ENCODE data around the gene MRTFA. TPM values are rescaled to one million over a fixed set of nuclear protein-coding genes. Genes with fewer than 3 reads are reported as not detected.
A peak's percentile ranks its signal among the peaks of the same experiment; 100 is the strongest.

MRTFA gene
- total and polyA plus RNA-seq, 2 of the 13 experiments (the other 11 are each of a cell fraction or from before 2014, with no cell fraction given), result 2.4 to 8.2 TPM

DNA sequence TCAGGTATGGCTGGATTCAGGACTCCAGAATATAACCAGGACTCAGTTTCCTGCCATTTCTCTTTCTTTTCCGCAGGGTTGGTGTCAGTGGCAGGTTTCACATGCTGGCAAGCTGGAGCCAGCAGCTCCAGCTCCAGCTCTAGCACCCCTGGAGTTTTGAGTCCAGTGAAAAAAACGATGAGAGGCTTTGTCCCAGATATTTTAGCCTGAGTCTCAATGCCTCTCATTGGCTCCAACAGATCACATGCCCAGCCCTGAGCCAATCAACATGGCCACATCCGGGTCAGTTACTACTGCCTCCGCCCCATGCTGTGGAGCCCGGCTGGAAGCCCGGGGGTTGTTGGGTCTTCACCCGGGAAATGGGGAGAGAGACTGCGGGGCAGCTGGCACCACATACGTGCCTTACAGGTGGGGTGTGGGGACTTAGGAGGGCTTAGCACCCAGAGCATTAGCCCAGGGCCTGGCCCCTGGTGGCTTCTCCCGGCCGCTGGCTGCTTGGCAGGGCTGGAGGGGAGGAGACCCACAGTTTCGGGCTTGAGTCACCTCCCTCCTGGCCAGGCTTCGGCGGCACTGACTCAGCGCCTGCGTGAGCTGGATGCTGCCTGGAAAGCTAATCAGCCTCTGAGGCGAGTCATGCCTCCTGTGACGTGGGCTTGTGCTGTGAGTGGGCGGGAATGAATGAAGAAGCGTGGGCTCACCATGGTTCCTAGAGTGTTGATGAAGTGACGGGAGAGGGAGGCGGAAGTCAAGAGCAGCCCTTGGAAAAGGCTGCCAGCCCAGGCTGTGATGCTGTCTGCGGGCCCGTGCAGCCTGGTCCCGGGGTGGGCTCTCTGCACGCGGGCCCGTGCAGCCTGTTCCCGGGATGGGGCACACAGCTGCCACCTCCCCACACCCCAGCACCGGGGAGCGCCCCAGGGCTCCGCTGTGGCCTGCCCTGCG lies 15.3 kb upstream of the MRTFA start (continued):
- TF ChIP-seq, protein P1, sequence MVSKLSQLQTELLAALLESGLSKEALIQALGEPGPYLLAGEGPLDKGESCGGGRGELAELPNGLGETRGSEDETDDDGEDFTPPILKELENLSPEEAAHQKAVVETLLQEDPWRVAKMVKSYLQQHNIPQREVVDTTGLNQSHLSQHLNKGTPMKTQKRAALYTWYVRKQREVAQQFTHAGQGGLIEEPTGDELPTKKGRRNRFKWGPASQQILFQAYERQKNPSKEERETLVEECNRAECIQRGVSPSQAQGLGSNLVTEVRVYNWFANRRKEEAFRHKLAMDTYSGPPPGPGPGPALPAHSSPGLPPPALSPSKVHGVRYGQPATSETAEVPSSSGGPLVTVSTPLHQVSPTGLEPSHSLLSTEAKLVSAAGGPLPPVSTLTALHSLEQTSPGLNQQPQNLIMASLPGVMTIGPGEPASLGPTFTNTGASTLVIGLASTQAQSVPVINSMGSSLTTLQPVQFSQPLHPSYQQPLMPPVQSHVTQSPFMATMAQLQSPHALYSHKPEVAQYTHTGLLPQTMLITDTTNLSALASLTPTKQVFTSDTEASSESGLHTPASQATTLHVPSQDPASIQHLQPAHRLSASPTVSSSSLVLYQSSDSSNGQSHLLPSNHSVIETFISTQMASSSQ (IDR thresholded peaks at IDR 0.05; ENCODE audit: low read depth), result no peak
- TF ChIP-seq, protein P1 (CRISPR knock-in tag; IDR thresholded peaks at IDR 0.05; ENCODE audit: borderline replicate concordance), result peak; percentile 51; the same call in 1 of the 2 replicates
- TF ChIP-seq, protein P2, sequence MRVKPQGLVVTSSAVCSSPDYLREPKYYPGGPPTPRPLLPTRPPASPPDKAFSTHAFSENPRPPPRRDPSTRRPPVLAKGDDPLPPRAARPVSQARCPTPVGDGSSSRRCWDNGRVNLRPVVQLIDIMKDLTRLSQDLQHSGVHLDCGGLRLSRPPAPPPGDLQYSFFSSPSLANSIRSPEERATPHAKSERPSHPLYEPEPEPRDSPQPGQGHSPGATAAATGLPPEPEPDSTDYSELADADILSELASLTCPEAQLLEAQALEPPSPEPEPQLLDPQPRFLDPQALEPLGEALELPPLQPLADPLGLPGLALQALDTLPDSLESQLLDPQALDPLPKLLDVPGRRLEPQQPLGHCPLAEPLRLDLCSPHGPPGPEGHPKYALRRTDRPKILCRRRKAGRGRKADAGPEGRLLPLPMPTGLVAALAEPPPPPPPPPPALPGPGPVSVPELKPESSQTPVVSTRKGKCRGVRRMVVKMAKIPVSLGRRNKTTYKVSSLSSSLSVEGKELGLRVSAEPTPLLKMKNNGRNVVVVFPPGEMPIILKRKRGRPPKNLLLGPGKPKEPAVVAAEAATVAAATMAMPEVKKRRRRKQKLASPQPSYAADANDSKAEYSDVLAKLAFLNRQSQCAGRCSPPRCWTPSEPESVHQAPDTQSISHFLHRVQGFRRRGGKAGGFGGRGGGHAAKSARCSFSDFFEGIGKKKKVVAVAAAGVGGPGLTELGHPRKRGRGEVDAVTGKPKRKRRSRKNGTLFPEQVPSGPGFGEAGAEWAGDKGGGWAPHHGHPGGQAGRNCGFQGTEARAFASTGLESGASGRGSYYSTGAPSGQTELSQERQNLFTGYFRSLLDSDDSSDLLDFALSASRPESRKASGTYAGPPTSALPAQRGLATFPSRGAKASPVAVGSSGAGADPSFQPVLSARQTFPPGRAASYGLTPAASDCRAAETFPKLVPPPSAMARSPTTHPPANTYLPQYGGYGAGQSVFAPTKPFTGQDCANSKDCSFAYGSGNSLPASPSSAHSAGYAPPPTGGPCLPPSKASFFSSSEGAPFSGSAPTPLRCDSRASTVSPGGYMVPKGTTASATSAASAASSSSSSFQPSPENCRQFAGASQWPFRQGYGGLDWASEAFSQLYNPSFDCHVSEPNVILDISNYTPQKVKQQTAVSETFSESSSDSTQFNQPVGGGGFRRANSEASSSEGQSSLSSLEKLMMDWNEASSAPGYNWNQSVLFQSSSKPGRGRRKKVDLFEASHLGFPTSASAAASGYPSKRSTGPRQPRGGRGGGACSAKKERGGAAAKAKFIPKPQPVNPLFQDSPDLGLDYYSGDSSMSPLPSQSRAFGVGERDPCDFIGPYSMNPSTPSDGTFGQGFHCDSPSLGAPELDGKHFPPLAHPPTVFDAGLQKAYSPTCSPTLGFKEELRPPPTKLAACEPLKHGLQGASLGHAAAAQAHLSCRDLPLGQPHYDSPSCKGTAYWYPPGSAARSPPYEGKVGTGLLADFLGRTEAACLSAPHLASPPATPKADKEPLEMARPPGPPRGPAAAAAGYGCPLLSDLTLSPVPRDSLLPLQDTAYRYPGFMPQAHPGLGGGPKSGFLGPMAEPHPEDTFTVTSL (CRISPR knock-in tag; IDR thresholded peaks at IDR 0.05; ENCODE audit: borderline replicate concordance), result no peak
- TF ChIP-seq NAIF1 (CRISPR knock-in tag; IDR thresholded peaks at IDR 0.05; ENCODE audit: borderline replicate concordance), result peak; percentile 61; the same call in 1 of the 2 replicates
- TF ChIP-seq, protein P3, sequence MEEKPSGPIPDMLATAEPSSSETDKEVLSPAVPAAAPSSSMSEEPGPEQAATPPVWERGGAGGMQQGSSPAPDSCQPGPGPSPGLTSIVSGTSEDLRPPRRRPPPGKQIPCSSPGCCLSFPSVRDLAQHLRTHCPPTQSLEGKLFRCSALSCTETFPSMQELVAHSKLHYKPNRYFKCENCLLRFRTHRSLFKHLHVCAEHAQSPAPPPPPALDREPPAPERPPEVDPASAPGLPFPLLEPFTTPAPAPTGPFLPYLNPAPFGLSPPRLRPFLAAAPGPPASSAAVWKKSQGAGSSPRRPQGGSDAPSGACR (CRISPR knock-in tag; IDR thresholded peaks at IDR 0.05), result no peak
- no peak; the same call in 1 of the 2 replicates for TF ChIP-seq ZNF367 (CRISPR knock-in tag; IDR thresholded peaks at IDR 0.05; ENCODE audit: borderline replicate concordance)
- TF ChIP-seq, protein P4, sequence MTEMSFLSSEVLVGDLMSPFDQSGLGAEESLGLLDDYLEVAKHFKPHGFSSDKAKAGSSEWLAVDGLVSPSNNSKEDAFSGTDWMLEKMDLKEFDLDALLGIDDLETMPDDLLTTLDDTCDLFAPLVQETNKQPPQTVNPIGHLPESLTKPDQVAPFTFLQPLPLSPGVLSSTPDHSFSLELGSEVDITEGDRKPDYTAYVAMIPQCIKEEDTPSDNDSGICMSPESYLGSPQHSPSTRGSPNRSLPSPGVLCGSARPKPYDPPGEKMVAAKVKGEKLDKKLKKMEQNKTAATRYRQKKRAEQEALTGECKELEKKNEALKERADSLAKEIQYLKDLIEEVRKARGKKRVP (CRISPR knock-in tag; IDR thresholded peaks at IDR 0.05), result no peak
- no peak for TF ChIP-seq ZNF660 (CRISPR knock-in tag; IDR thresholded peaks at IDR 0.05; ENCODE audit: borderline replicate concordance, low read depth)
- no peak for TF ChIP-seq KDM1A (CRISPR knock-in tag; IDR thresholded peaks at IDR 0.05)
- TF ChIP-seq SIX1 (CRISPR knock-in tag; IDR thresholded peaks at IDR 0.05; ENCODE audit: borderline replicate concordance), result peak; percentile 49; the same call in 1 of the 2 replicates
- no peak; the same call in 1 of the 2 replicates for TF ChIP-seq JUNB (CRISPR knock-in tag; IDR thresholded peaks at IDR 0.05; ENCODE audit: borderline replicate concordance)
- TF ChIP-seq CHD2 (IDR thresholded peaks at IDR 0.05; ENCODE audit: low read depth, low read length), result no peak
- TF ChIP-seq U2AF2 (IDR thresholded peaks at IDR 0.05; ENCODE audit: low read depth, low read length), result no peak
- TF ChIP-seq GATAD2A (CRISPR knock-in tag; IDR thresholded peaks at IDR 0.05), result 0 out of 2 replicates have a peak, but pooled peaks have one; percentile 39
- TF ChIP-seq BRD4 (CRISPR knock-in tag; IDR thresholded peaks at IDR 0.05), result peak; percentile 28
- peak; percentile 74; the same call in 1 of the 2 replicates for TF ChIP-seq ZNF232 (CRISPR knock-in tag; IDR thresholded peaks at IDR 0.05; ENCODE audit: borderline replicate concordance)
- no peak; the same call in 1 of the 2 replicates for TF ChIP-seq SMAD1 (CRISPR knock-in tag; IDR thresholded peaks at IDR 0.05; ENCODE audit: borderline replicate concordance, low read depth)

All from HepG2 (cell line).